Small intestine (tissue), 7 donors: ENCODE results near the gene EXOC4. TPM values are rescaled to one million over a fixed set of nuclear protein-coding genes. Genes with fewer than 3 reads are reported as not detected.

Experiments
- DNase-seq, 2 donors: peaks; one replicate each; pipeline versions ENCODE4 v3.0.0 to v3.0.0-alpha.2; 2013
- FAIRE-seq: peaks from 2 replicates; lab custom pipeline; 2012; peaks lifted over from hg19 to GRCh38; lab: Jason Lieb, UNC
- H3K27ac ChIP-seq, 3 donors: one replicate each; pipeline ENCODE4 v1.5.1; 2013; ENCODE audit warnings: low read length in 2 of 3, mild to moderate bottlenecking in 2 of 3, control low read depth in 1 of 3, inconsistent platforms in 1 of 3, low read depth in 1 of 3, moderate library complexity in 1 of 3
- H3K27me3 ChIP-seq, 3 donors: one replicate each; pipeline ENCODE4 v1.6.1; 2013; ENCODE audit warnings: low read length in 3 of 3, inconsistent platforms in 1 of 3; ENCODE audit not compliant: control insufficient read depth in 3 of 3, insufficient read depth in 3 of 3
- H3K36me3 ChIP-seq, 3 donors: one replicate each; pipeline ENCODE4 v1.6.1; 2013; ENCODE audit warnings: low read length in 3 of 3, inconsistent platforms in 1 of 3, low read depth in 1 of 3, mild to moderate bottlenecking in 1 of 3, moderate library complexity in 1 of 3; ENCODE audit not compliant: control insufficient read depth in 3 of 3, insufficient read depth in 2 of 3
- H3K4me1 ChIP-seq, 3 donors: one replicate each; pipeline ENCODE4 v1.6.1; 2013; ENCODE audit warnings: low read length in 2 of 3, inconsistent platforms in 1 of 3, low read depth in 1 of 3, mild to moderate bottlenecking in 1 of 3, moderate library complexity in 1 of 3; ENCODE audit not compliant: control insufficient read depth in 3 of 3, insufficient read depth in 2 of 3
- H3K4me3 ChIP-seq, 3 donors: one replicate each; pipeline ENCODE4 v1.5.1; 2013; ENCODE audit warnings: low read length in 3 of 3, control low read depth in 1 of 3, inconsistent platforms in 1 of 3, low read depth in 1 of 3, mild to moderate bottlenecking in 1 of 3, moderate library complexity in 1 of 3
- H3K9me3 ChIP-seq, 2 donors: one replicate each; pipeline ENCODE4 v1.6.1; 2013; ENCODE audit warnings: low read depth in 1 of 2, low read length in 1 of 2; ENCODE audit not compliant: control insufficient read depth in 2 of 2, insufficient read depth in 1 of 2
- WGBS, 3 donors: extraction: QIAGEN DNeasy Blood & Tissue Kit; methylation state at CpG; one replicate each; pipeline ENCODE4 v1.1.7; 2013; 5-methylcytosine and 5-hydroxymethylcytosine counted together
- polyA plus RNA-seq, 4 donors: library from polyadenylated mRNA; stranded (reverse) in 3 of 4; unstranded in 1 of 4; fragments of 200-250 nt in 3 of 4; fragments of 120-200 nt in 1 of 4; gene quantifications; one replicate each; pipeline versions ENCODE4 v1.2.1 to v1.2.3, GENCODE V29; 2013
- donor health status: healthy with polysubstance abuse.
- donor health status: control.
- donor health status: control.
- donor health status: Bipolar disorder and iron deficiency.
- donor health status: healthy.

Gene EXOC4
- polyA plus RNA-seq, 4 donors: 10.5 to 46.8 (median 18.8) TPM

DNA sequence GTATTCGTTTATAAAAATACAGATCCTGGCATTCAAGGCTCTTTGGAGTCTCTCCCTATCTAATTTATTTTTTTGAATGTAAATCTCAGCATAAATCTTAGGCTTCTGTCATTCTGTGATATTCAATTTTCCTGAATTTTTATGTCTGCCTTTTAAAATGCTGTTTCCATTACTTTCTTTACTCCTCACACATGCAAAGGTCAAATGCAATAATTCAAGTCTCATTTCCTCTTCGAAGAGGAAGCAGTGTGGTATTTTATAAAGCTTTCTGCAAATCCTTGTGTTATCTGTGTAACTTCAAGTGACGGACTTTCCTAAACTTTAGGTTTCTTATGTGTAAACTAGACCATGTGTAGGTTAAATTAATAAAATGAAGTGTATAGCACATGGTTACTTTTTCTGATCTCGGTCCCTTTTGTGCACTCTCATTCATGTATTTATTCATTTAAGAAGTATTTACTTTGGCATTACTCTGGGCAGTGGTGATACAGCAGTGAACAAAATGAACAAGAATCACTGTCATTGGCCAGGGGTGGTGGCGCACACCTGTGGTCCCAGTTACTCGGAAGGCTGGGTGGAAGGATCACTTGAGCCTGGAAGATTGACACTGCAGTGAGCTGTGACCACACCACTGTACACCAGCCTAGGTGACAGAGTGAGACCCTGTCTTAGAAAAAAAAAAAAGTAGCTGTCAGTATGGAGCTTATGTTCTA lies 332.2 kb downstream of the EXOC4 start:
- Histone ChIP-seq H3K4me1 (no peaks in the 10 kb centered on the region), H3K36me3 (no peaks in the 10 kb centered on the region), H3K4me3 (no peak overlapping the region), H3K27ac (no peak overlapping the region), H3K27me3 (no peaks in the 10 kb centered on the region), H3K9me3 (no peaks in the 10 kb centered on the region)
- DNase-seq: peak in 1 of 2 donors; percentile 8
- 77 to 85% (median 84%) methylated on average over 6 of the region's 6 CpGs for WGBS, 3 donors
- FAIRE-seq: no peak

DNA sequence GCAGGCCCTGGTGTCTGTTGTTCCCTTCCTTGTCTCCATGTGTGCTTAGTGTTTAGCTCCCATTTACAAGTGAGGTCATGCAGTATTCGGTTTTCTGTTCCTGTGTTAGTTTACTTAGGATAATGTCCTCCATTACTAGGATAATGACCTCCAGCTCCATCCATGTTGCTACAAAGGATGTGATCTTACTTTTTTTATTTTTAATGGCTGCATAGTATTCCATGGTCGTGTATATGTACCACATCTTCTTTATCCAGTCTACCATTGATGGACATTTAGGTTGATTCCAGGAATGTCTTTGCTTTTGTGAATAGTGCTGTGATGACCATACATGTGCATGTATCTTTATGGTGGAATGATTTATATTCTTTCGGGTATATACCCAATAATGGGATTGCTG lies 333.4 kb downstream of the EXOC4 start:
- H3K9me3 ChIP-seq: no peaks in the 10 kb centered on the region
- no peaks in the 10 kb centered on the region for H3K27me3 ChIP-seq
- H3K4me3 ChIP-seq: no peak overlapping the region
- DNase-seq (no peak), FAIRE-seq (no peak)
- H3K27ac ChIP-seq: no peak overlapping the region
- WGBS, 3 donors: 92 to 93% (median 92%) methylated on average over 3 of the region's 3 CpGs
- H3K36me3 ChIP-seq: peaks cover 0 to 5% (median 0%) of the 10 kb centered on the region in 3 donors
- H3K4me1 ChIP-seq: no peaks in the 10 kb centered on the region

DNA sequence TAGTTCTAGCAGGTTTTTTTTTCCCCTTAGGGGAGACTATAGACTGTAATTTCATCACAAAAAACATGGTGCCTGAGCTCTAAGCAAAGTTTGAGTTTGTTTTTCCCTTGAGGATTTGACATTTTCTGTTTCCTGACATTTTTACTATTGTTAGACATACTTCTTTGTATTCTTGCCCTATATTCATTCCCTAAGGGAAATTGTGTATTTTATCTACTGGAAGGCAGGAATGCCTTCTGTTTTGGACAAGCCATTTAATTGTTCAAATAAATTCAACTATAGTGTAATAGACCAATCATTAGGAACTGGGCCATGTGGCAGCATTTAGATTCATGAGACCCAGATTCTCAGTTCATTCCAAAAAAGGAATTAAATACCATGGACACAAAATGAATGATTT lies 335.0 kb downstream of the EXOC4 start:
- no peaks in the 10 kb centered on the region for H3K9me3 ChIP-seq
- no peak overlapping the region for H3K27ac ChIP-seq

DNA sequence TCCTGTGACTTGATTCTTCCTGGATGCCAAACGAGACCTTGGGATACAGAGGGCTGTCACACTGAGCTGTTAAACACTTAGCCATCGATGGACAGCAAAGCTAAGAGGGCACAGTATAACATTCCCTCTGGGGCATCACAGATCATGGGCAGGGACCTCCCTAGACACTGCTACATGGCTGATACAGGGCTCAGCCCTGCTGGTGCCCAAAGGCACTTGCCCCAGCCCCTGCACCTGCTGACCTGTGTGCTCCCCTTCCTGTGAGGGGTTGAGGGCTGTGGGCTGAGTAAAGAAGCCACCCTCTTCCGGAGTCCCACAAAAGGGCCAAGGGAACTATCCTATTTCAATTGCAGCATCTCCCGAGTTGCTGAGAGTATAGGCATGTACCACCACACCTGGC lies 337.9 kb downstream of the EXOC4 start:
- DNase-seq (no peak), FAIRE-seq (no peak)
- WGBS, 3 donors: 86 to 94% (median 90%) methylated on average over 4 of the region's 4 CpGs
- Histone ChIP-seq H3K4me3 (no peak overlapping the region), H3K9me3 (no peaks in the 10 kb centered on the region), H3K36me3 (peaks cover 0 to 5% (median 0%) of the 10 kb centered on the region in 3 donors), H3K27ac (no peak overlapping the region), H3K4me1 (no peaks in the 10 kb centered on the region), H3K27me3 (no peaks in the 10 kb centered on the region)

More for the DNA sequence above, 335.0 kb downstream of the EXOC4 start:
- no peak for FAIRE-seq
- Histone ChIP-seq H3K4me1 (no peaks in the 10 kb centered on the region), H3K4me3 (no peak overlapping the region), H3K27me3 (no peaks in the 10 kb centered on the region), H3K36me3 (peaks cover 0 to 5% (median 0%) of the 10 kb centered on the region in 3 donors)
- no peak for DNase-seq

DNA sequence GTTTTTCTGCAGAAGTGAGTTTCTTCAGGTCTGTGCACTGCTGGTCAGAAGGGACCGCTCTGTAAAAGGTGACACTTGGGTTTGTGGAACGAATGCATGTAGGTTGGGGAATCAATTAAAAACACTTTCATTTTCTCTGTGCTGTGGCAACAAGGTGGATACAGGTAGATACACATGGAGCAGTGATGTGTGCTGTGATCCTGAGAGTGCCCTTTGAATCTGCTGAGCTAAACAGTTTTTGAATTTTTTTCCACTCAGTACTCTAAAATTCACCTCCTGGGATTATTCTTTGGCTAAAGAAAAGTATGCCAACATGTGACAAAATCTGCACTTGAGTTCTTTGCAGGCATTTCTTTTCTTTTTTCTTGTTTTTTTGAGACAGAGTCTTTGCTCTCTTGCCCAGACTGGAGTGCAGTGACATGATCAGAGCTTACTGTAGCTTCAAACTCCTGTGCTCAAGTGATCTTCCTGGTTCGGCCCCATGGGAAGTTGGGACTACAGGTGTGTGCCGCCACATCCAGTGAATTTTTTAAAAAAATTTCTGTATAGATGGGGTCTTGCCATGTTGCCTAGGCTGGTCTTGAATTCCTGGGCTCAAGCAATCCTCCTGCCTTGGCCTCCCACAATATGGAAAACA lies 338.9 kb downstream of the EXOC4 start:
- WGBS, 3 donors: 89 to 90% (median 89%) methylated on average over 4 of the region's 4 CpGs
- Histone ChIP-seq H3K36me3 (peaks cover 0 to 5% (median 0%) of the 10 kb centered on the region in 3 donors), H3K4me3 (no peak overlapping the region), H3K4me1 (no peaks in the 10 kb centered on the region), H3K27me3 (no peaks in the 10 kb centered on the region), H3K27ac (no peak overlapping the region), H3K9me3 (no peaks in the 10 kb centered on the region)
- FAIRE-seq (no peak), DNase-seq (peak in 1 of 2 donors; percentile 44)

DNA sequence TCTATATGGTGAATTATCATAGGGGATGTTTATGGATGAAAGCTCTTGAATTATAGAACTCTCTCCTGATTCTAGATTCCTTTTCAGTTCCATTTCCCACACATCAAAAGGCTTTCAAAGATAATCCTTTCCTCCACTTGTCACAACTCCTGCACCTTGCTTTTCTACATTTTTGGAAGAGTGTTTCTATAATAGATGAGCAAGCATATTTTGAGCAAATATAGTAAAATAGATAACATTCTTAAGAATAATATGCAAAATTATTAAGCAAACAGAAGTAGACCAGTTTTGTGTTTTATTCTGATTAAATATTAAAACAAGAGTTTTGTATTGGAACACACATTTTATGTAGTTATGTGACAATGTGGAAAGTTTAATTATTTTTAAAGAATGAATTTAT lies 340.7 kb downstream of the EXOC4 start:
- DNase-seq (no peak), FAIRE-seq (no peak)
- no peaks in the 10 kb centered on the region for H3K27me3 ChIP-seq
- no peak overlapping the region for H3K27ac ChIP-seq
- H3K4me3 ChIP-seq: no peak overlapping the region
- no peaks in the 10 kb centered on the region for H3K9me3 ChIP-seq
- no peaks in the 10 kb centered on the region for H3K4me1 ChIP-seq
- H3K36me3 ChIP-seq: peaks cover 0 to 5% (median 0%) of the 10 kb centered on the region in 3 donors

DNA sequence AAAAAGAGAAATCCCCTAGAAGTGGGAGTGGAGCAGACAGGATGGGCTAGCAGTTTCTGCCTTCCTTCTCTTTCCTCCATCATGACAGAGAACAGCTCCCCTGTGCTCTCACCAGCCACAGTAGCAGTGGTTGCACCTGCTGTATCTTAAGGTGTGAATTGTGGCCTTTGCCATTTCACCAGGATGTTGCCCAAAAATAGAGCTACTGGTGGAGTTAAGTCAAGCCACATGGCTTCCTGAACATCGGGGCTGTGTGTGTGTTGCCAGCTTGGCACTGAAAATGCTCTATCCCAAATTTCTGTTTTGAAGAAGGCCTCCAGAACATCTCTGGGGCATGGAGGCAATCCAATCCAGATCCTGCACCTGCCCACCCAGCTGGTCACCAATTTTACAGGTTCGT lies 348.7 kb downstream of the EXOC4 start:
- Histone ChIP-seq H3K27me3 (no peaks in the 10 kb centered on the region), H3K4me3 (no peak overlapping the region), H3K4me1 (no peaks in the 10 kb centered on the region), H3K36me3 (peaks cover 0 to 2% (median 0%) of the 10 kb centered on the region in 3 donors), H3K27ac (no peak overlapping the region), H3K9me3 (no peaks in the 10 kb centered on the region)
- FAIRE-seq (no peak), DNase-seq (no peak)
- 71 to 75% (median 71%) methylated on average over 2 of the region's 2 CpGs for WGBS, 3 donors

DNA sequence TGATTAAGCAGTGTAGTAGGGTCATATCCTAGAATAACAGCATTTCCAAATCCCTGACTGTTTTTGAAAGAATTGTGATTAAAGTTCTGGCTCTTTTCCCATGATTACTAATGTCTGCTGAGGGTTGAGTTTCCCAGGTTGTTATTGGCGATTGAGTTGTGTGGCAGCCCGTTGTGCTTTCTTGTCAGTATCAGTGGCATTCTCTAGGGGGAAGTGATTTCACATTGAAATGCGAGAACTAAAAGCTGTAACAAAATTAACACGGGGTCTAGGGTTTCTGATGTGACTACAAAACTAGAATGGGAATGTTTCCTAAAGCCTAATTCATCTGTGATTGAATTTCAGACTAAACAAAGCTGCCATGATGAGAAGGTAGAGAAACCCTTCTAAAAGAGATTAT lies 349.4 kb downstream of the EXOC4 start:
- H3K27me3 ChIP-seq: no peaks in the 10 kb centered on the region
- WGBS, 3 donors: 73 to 79% (median 75%) methylated on average over 4 of the region's 4 CpGs
- H3K4me1 ChIP-seq: no peaks in the 10 kb centered on the region
- no peak overlapping the region for H3K4me3 ChIP-seq
- H3K9me3 ChIP-seq: no peaks in the 10 kb centered on the region
- H3K36me3 ChIP-seq: peaks cover 0 to 2% (median 0%) of the 10 kb centered on the region in 3 donors
- H3K27ac ChIP-seq: no peak overlapping the region
- FAIRE-seq (no peak), DNase-seq (no peak)
